ENCODE data around the gene FBXW4.
A peak's percentile ranks its signal among the peaks of the same experiment; 100 is the strongest.
"Not testable (repeated sequence)": the region's sequence is repeated elsewhere in the genome, so short reads cannot be mapped to it uniquely, and the experiment has no call there.

Gene FBXW4

GRCh38 chr10:101615525-101616116, 79.3 kb downstream of the FBXW4 start:
- no peak for DNase-seq

GRCh38 chr10:101614663-101615524, 80.1 kb downstream of the FBXW4 start:
- DNase-seq = no peak

GRCh38 chr10:101613646-101614045, 81.3 kb downstream of the FBXW4 start:
- DNase-seq = no peak

- DNase-seq = no peak
Measured at GRCh38 chr10:101612872-101613271, 82.1 kb downstream of the FBXW4 start.

GRCh38 chr10:101612086-101612485, 82.9 kb downstream of the FBXW4 start:
- no peak for DNase-seq

- DNase-seq = no peak
Measured at GRCh38 chr10:101611096-101611905, 83.7 kb downstream of the FBXW4 start.

GRCh38 chr10:101609481-101609880, 85.5 kb downstream of the FBXW4 start:
- no peak for DNase-seq

- no peak for DNase-seq
Measured at GRCh38 chr10:101607124-101607523, 87.8 kb downstream of the FBXW4 start.

- DNase-seq = peak; percentile 97
Measured at GRCh38 chr10:101602761-101603398, 92.1 kb downstream of the FBXW4 start.

- no peak for DNase-seq
Measured at GRCh38 chr10:101601541-101601940, 93.4 kb downstream of the FBXW4 start.

GRCh38 chr10:101597091-101597900, 97.7 kb downstream of the FBXW4 start:
- no peak for DNase-seq

GRCh38 chr10:101595591-101596433, 99.2 kb downstream of the FBXW4 start:
- no peak for DNase-seq

- not testable (repeated sequence) for DNase-seq
Measured at GRCh38 chr10:101593331-101593730, 101.6 kb downstream of the FBXW4 start.

GRCh38 chr10:101588879-101589278, 106.1 kb downstream of the FBXW4 start:
- DNase-seq = peak; percentile 79

- peak; percentile 98 for DNase-seq
Measured at GRCh38 chr10:101587725-101588653, 107.0 kb downstream of the FBXW4 start, which contains the start of the genes DPCD and POLL. TSS of gene DPCD (plus strand) at chr10:101588321. CDS start at chr10:101588337, 16 bp downstream. TSS of gene POLL (minus strand) at chr10:101588257. CDS start at chr10:101587360, 897 bp downstream.

GRCh38 chr10:101585841-101586240, 109.1 kb downstream of the FBXW4 start:
- no peak for DNase-seq

GRCh38 chr10:101580486-101581399, 114.2 kb downstream of the FBXW4 start:
- no peak for DNase-seq

GRCh38 chr10:101579516-101579870, 115.5 kb downstream of the FBXW4 start:
- DNase-seq = no peak
